GM08714 (cell line): Measurements from ENCODE around the gene CFAP141.

ENCODE experiments used
- H3K4me3 ChIP-seq: fragments of 200-500 bp; sonication (Bioruptor generic); 2 replicates; pipeline ENCODE4 v1.5.1; 2014; ENCODE audit warnings: mild to moderate bottlenecking, low read length, inconsistent platforms
- ZNF274 ChIP-seq: IDR thresholded peaks from 2 replicates; pipeline ENCODE4 v1.6.1; 2012; ENCODE audit warnings: mild to moderate bottlenecking, low read depth, low read length

Gene CFAP141

DNA sequence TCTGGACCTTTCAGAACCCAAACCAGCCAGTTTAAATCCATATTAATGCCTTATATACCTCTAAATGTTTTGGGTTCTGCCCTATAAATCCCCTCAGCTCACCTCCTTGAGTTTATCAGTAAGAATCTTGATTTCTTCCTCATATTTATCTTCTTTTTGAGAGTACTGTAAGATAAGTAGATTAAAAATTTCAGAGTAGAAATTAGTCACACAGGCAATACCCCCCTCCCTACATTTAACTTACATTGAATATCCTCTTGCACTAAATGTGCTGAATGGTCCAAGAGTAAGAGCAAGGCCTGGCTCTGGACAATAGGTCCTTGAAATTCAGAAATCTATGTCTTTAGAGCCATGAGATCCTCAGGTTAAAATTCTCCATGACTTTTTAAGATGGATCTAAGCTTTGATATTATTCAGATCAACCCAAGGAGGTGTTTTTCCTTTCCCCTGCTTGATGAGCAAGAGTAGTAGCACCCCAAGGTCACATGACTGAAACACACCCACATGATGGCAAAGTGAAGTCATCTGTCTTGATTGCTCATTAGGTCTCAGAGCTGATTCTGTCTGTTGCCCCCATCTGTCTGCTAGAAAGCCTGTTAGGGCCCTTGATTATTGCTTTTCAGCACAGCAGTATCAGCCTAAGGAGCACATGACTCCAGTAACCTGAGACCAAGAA, 35.4 kb downstream of the CFAP141 start:
- H3K4me3 ChIP-seq, result no peak overlapping the region
- TF ChIP-seq ZNF274, result no peak

DNA sequence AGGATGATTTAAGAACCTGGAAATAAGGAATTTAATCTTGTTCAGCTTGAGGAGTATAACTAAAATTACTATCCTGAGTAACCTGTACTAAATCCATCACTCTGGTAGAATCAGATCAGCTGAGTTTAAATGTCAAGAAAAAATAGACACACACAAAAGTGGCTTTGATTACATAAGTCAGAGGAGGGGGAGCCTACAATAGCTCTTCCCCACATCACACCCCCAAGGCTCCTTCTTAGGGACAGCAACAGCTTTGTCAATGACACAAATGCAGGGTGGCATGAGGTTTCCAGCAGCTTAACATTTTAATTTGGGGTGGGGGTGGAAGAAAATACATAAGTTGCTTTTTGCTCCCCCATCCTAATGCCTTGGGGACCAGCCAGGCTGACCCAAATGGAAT, 38.7 kb downstream of the CFAP141 start:
- no peak overlapping the region for H3K4me3 ChIP-seq
- no peak for TF ChIP-seq ZNF274

DNA sequence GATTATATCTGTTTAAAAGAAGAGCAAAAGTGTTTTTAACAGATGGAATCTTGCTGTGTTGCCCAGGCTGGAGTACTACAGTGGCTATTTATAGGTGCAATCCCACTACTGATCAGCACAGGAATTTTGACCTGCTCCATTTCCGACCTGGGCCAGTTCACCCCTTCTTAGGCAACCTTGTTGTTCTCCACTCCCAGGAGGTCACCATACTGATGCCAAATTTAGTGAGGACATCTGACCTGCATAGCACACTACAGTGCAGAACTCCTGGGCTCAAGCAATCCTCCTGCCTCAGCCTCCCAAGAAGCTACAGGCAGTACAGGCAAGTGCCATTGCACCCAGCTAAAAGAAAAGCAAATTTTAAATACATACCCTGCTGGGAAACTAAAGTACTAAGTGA, 39.9 kb downstream of the CFAP141 start:
- TF ChIP-seq ZNF274, result no peak

DNA sequence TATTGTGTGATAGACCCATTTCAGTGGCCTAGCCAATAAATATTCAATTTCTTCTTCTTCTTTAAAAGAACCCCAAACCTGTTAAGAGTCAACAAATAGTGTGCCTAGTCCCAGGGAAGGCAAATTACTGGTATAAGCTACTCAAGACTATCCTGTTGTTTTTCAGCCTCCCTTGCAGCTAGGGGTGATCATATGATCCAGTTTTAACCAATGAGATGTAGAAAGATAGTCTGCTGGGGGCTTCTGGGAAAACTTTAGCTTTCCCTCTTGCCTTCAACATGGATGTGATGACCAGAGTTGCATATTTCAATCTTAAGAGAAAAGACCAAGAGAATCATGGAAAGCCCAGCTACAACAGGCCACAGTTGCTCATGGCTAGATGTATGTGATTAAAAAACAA, 46.6 kb downstream of the CFAP141 start:
- no peak overlapping the region for H3K4me3 ChIP-seq
- no peak for TF ChIP-seq ZNF274

More for the DNA sequence above, 39.9 kb downstream of the CFAP141 start:
- H3K4me3 ChIP-seq, result no peak overlapping the region

DNA sequence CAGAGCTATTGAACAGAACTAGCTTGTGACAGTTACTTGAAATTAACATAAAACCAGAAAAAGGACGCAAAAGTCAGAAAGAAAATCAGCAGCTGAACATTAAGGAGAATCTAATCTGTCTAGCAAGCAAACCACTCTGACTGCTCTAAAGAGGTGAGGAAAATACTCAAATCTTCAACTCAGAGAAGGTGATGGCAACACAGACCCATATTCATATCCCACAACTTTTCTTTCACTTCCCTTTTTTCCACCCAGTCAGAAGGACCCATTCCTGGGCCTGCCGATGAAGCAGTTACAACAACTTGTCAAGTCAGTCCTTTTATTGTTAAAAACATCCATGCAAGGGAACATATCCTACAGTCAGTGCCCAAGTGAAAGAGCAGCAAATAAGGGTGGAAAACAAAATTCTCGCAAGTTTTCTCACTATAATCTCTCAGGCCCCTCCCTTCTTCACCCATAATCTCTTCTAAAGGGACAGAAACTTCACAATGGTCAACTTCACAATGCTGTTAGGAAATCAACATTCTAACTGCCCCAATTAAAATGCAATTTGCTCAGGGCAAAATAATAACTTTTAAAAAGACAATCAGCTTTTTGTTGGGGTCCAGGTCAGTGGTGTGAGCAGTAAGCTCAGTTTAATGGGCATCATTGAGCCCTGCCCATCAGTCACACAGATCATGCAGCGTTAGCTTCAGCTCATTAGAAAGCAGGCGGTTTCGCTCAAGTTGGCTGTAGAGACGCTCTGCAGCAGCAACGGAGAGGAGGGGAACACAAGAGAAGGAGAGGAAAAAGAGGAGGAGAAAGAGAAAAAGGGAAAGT, 47.6 kb downstream of the CFAP141 start:
- H3K4me3 ChIP-seq, result no peak overlapping the region

DNA sequence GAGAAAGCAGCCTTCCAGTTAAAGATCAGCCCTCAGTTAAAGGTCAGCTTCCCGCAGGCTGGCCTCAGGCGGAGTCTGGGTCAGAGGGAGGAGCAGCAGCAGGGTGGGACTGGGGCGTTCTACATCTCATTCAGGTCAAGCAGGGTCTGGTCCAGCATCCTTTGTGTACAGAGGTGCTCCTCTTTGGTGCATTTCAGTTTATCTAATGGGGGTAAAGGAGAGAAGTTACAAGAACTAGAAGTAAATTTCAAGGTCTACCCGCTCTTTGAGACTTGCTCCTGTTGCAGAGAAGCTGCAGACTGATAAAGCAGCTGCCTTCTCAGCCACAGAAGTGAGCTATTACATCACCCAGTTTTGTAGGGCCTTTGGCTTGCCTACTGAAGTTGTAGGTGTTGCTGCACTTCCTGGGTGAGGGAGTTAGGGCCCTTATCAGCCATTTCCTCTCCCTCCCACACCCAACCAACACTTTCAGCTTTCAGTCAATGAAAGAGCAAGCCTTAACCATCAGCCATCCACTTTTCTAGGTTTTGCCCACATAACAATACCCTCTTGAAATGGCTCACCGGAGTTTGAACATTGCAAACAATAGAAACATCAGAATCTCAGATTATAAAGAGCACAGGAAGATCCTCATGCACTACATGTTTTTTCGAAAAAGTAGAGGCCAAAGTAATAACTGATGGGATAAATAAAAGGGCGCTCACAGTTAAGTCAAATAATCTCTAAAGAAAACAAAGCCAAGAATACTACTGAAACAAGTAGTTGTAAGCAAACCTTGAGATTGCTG, 48.4 kb downstream of the CFAP141 start:
- no peak for TF ChIP-seq ZNF274
- no peak overlapping the region for H3K4me3 ChIP-seq

More for the DNA sequence above, 47.6 kb downstream of the CFAP141 start:
- no peak for TF ChIP-seq ZNF274

DNA sequence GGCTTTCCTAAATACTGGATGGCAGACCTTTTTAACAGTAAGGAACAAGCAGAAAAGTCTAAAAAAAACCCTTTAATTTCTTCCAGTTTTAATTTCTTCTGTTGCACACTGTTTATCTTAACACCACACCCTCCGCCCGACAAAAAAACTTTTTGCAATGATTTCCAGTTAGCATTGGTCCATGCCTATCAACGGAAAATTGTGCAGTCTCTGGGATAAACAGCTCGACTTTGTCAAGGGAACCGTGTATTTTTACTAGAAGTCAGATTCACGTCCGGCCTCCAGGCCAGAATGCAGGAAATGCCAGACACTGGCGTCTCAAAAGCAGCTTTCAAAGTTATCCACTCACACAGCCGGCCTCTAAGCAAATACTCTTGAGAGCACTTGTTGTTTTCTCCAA, 50.9 kb downstream of the CFAP141 start:
- no peak for TF ChIP-seq ZNF274
- H3K4me3 ChIP-seq, result no peak overlapping the region

DNA sequence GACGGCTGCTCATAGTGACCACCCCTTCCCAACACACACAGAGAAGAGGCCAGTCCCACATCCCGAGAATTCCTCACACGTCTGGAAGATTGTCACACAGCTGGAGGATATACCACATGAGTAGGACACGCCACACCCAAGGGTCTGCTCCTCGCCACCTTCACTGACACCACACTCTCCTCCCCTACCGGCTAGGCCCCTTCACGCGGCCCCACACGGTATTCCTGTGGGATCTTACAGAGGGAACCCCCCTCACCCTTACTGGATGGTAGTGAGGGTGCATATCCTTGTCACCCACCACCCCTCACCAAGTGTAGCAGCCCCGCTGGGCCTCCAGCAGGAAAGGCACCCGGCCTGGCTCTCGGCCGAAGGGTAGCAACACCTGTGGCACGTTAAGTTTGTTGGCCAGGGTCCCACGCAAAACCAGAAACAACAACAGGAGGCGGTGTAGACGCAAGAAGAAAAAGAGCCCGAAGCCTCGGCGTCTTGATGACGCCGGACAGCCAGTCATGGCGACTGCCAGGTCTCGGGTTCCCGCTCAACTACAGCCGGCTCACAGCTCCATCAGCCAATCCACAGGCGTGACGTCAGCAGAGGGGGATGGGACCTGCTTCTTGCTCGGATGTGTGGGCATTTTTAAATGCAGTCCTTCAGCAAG, 51.5 kb downstream of the CFAP141 start, which contains the start of gene NUP210L:
NUP210L (minus strand) TSS at position 540 of the 658 bp plus-strand sequence.
- H3K4me3 ChIP-seq, result no peak within 1 kb of the TSS
- no peak for TF ChIP-seq ZNF274

DNA sequence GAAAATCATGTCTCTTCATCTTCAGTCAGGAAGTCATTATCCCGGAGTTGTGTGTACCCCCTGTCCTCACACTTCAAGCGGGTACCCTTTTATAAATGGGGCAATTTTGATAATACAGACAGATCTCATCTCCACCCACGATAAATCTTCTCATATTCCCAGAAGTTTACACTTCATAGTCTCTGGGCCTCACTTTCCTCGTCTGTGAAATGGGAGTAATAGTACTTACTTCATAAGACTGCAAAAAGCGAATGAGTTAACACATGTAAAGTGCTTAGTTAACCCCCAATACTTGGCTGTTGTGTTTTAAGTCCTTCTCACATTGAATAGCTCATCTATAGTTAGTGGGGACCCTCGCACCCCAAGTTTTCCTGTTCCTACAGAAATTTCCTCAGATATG, 52.1 kb downstream of the CFAP141 start:
- TF ChIP-seq ZNF274, result no peak
- no peak overlapping the region for H3K4me3 ChIP-seq

DNA sequence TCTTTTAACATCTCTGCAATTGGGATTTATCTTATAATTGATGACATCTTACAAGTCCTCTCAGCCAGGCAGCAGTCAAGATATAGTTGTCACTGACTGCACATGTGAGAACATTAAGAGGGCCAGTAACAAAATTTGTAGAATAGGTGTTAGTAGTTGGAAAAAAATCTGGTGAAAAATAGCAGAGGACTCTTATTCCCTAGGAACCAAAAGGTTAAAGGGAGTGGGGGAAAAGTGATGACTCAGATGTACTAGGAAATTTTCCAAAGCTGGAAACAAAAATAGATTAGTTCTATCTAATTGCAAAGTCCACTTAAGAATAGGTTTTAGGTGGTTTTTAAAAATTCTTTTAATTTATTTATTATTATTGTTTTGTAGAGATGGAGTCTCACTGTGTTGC, 54.8 kb downstream of the CFAP141 start:
- H3K4me3 ChIP-seq, result no peak overlapping the region
- no peak for TF ChIP-seq ZNF274
